GM19025 (cell line): ENCODE results near the gene TP53TG5.

Experiments
- ATAC-seq: cut with Tn5 transposase; IDR thresholded peaks from one replicate; pipeline ENCODE4 v1.9.1; 2021; ENCODE audit warnings: mild to moderate bottlenecking, low read depth, moderate library complexity; ENCODE audit not compliant: unreplicated experiment

The TP53TG5 gene

GRCh38 chr20:45378191-45378590 is at the start of gene TP53TG5:
TP53TG5 (minus strand) TSS chr20:45378325; CDS start chr20:45378236, 89 bp downstream.
- no peak for ATAC-seq

DNA sequence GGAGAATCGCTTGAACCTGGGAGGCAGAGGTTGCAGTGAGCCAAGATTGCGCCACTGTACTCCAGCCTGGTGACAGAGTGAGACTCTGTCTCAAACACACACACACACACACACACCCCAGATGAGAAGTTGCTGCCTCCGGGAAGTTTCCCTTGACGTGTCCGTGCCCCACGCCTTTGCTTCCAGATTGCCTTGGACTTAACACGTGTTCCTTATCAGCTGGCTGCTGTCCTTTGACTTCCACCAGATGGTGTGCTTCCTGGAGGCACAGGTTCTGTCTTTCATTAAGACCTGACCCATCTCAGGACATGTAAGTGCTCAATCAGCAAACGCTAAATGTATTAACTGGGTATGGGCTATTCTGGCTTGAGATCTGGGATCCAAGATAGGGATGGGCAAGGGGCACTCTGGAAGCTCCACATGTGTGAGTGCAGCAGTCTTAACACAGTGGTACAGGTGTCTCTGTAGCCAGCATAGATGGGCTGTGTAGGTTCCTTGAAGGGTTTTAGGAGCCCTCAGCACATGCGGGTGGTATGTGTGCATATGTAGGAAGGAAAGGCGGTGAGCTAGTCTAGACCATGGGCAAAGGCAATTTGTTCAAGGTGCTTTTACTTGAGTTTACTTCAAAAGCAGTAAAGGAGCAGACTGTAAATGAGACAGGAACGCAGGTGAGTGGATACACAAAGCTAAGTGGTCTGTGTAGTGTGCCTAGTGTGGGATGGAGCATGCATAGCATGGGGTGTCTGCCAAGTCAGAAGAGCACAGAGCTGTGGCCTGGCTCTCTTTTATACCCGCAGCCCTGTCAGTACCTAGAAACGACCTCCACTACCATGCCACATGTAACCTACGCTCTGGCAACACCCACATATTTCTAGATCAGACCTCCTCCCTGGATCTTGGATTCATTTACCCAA is 49.4 kb upstream of the TP53TG5 start:
- ATAC-seq = no peak

GRCh38 chr20:45426320-45427016 is 48.3 kb upstream of the TP53TG5 start:
- ATAC-seq = no peak

- no peak for ATAC-seq
Observed at GRCh38 chr20:45425561-45425960, 47.4 kb upstream of the TP53TG5 start.

DNA sequence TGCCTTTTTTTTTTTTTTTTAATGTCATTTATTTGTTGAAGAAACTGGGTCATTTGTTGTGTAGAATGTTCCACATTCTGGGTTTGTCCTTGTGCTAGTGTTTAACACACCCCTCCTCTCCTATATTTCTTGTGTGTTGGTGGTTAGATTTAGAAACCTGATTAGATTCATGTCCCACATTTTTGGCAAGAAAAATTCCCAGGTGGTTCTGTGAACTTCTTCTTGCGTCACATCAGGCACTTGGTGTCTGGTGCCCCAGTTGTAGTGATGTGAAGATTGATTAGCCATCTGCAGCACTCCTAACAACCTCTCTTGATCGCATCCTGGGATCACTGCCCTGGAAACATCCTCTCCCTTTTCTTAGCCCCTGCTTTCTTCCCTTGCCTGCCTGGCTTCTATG is 45.6 kb upstream of the TP53TG5 start:
- no peak for ATAC-seq

DNA sequence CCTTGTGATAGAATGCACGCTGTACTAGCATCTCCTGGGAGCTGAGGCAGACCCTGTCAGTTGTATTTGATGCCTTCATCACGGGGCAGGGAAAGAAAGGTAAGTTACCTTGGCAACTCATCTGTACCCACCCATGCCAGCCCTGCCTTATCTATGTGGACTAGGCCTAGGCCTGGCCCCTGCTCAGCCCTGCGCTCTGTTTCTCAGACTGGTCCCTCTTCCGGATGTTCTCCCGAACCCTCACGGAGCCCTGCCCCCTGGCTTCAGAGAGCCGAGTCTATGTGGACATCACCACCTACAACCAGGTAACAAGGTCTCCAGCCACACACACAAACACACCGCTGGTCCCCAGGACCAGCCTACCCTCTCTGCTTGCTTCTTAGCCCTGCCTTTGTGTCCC is 42.0 kb upstream of the TP53TG5 start:
- ATAC-seq = no peak

DNA sequence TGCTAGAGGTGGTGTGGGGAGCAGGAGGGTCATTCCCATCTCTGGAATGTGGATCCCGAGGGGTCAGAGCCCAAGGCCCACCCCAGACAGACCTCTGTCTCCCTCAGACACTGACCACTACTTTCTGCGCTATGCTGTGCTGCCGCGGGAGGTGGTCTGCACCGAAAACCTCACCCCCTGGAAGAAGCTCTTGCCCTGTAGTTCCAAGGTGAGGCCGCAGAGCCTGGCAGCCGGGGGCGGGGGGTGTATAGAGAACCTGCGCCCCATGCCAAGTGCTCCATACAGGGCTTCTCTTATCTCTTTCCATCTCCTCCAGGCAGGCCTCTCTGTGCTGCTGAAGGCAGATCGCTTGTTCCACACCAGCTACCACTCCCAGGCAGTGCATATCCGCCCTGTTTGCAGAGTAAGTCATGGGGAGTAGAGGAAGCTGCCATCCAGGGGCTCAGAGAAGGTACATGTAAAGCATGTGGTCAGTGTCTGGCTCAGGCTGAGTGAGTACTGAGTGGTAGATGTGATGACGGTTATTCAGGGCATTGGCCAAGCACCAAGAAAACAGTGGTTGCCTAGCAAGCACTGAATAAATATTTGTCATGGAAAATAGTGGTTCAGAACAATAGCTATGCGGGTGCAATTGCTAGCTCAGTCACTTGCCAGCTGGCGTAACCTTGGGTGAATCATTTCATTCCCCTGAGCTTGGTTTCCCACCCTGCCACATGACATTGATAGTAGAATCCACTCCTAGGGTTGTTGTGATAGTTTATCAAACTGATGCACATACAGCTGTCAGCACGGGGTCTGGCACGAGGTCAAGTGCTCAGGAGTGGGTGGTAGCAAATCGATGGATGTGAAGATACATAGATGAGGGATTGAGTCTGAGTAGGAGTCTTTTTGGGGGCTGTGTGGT is 41.3 kb upstream of the TP53TG5 start:
- ATAC-seq = peak; percentile 63

DNA sequence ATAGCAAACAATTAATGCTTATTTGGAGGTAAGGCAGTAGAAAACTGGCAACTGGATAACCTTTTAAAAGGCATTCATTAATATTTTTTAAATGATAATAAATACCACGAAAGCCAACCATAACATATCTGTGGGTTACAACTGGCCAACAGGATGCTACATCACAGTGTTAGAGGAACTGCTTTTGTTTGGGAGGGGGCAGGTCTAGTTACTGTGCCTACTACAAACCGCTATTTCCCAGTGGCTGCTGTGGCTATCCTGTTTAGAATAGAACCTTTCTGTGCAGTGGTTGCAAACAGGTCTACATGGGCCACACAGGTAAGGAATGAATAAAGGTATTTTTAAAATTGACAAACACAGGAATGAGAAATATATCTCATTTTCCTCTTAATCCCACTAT is 38.8 kb upstream of the TP53TG5 start:
- no peak for ATAC-seq

DNA sequence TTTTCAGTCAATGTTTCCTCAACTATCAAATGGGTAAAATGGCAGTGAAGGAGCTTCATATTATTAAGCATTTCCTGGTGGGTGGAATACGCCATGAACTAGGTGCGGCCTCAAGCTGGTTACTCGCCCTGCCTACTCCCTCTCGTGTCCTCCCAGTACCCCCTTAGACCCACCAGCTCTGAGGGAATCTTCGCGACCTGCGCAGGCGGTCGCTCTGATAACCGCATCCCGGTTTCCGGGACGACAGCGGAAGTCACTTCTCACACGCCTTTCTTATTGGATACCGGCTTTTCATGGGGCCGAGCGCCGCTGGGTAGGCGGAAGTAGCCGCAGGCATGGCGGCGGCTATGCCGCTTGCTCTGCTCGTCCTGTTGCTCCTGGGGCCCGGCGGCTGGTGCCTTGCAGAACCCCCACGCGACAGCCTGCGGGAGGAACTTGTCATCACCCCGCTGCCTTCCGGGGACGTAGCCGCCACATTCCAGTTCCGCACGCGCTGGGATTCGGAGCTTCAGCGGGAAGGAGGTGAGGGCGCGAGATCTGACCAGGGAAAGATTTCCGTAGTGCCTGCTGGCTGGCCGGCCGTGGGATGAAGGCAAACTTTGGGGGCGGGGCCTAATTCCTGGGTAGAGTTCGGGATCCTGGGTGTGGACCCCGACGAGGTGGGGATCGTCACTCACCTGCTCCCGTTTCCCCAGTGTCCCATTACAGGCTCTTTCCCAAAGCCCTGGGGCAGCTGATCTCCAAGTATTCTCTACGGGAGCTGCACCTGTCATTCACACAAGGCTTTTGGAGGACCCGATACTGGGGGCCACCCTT is 37.9 kb upstream of the TP53TG5 start, which contains the start of gene PIGT:
Gene PIGT (plus strand): TSS at position 320 of the 816 bp plus-strand sequence. CDS start 16 bp downstream, at position 336.
- ATAC-seq = peak; percentile 71

GRCh38 chr20:45413479-45413878 is 35.4 kb upstream of the TP53TG5 start:
- no peak for ATAC-seq

GRCh38 chr20:45412653-45413052 is 34.5 kb upstream of the TP53TG5 start:
- no peak for ATAC-seq

- no peak for ATAC-seq
Observed at GRCh38 chr20:45410887-45411286, 32.8 kb upstream of the TP53TG5 start.

- ATAC-seq = no peak
Observed at GRCh38 chr20:45409521-45410272, 31.6 kb upstream of the TP53TG5 start.

DNA sequence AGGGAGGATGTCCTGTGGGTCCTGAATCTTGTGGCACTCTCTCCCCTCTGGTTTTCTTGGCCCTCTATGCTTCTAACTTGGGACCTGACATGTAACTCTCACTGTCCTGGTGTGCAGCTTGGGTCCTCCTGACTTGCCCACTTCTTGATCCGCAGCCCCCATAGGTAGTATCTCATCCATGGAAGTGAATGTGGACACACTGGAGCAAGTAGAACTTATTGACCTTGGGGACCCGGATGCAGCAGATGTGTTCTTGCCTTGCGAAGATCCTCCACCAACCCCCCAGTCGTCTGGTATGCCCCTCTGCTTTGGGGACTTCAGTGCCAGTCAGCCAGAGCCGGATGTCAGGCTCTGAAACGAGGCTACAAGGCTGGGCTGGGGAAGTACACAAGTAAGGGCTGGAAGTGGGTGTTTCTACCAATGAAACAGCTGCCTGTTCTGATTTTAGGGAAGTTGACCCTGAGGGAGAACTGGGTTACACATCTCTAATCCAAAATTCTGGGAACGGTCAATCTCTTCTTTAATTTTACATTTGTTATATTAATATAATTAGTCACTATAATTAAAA is 30.6 kb upstream of the TP53TG5 start:
- ATAC-seq = no peak

GRCh38 chr20:45407783-45408645 is 29.9 kb upstream of the TP53TG5 start, which contains the start of gene DBNDD2:
DBNDD2 (plus strand) TSS chr20:45408289; CDS start chr20:45408468, 179 bp downstream.
- no peak for ATAC-seq

- ATAC-seq = no peak
Observed at GRCh38 chr20:45407067-45407745, 29.1 kb upstream of the TP53TG5 start.
